Esophagus muscularis mucosa (tissue), 3 donors: ENCODE measurements around the gene CACYBP.

Source experiments
- POLR2A ChIP-seq: fragments of 450-650 bp; IDR thresholded peaks from one replicate; pipeline ENCODE4 v1.6.1; 2017; ENCODE audit warnings: antibody characterized with exemption, moderate library complexity, mild to moderate bottlenecking, low read depth
- POLR2AphosphoS5 ChIP-seq, 2 donors: sonication (generic); formaldehyde crosslinking; IDR thresholded peaks; one replicate each; pipeline ENCODE4 v1.6.1; 2017; ENCODE audit warnings: antibody characterized with exemption in 2 of 2
- TF ChIP-seq, protein P1 (sequence below), 3 experiments: fragments of 200-600 bp in 2 of 3; fragments of 450-650 bp in 1 of 3; sonication (generic) in 2 of 3; IDR thresholded peaks; one replicate each; pipeline ENCODE4 v1.5.1; 2017 to 2019; ENCODE audit warnings: antibody characterized with exemption in 3 of 3, mild to moderate bottlenecking in 2 of 3, moderate library complexity in 1 of 3

DNA sequence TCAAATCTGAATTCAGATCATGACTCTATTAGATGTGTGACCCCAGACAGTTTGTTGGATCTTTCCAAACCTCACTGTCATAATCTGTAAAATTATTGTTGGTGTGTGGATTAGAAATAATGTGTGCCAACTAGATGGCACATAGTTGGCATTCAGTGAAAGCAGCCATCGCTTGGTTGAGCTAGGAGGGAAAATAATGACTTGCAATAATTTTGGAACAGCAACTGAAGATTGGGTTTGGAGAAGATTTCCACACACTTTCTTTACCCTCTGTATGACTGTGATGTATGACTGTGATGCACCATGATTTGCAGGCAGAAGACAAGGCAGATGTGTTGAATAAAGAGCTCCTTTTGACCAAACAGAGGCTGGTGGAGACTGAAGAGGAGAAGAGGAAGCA is 24.0 kb upstream of the CACYBP start:
- TF ChIP-seq, protein P1, sequence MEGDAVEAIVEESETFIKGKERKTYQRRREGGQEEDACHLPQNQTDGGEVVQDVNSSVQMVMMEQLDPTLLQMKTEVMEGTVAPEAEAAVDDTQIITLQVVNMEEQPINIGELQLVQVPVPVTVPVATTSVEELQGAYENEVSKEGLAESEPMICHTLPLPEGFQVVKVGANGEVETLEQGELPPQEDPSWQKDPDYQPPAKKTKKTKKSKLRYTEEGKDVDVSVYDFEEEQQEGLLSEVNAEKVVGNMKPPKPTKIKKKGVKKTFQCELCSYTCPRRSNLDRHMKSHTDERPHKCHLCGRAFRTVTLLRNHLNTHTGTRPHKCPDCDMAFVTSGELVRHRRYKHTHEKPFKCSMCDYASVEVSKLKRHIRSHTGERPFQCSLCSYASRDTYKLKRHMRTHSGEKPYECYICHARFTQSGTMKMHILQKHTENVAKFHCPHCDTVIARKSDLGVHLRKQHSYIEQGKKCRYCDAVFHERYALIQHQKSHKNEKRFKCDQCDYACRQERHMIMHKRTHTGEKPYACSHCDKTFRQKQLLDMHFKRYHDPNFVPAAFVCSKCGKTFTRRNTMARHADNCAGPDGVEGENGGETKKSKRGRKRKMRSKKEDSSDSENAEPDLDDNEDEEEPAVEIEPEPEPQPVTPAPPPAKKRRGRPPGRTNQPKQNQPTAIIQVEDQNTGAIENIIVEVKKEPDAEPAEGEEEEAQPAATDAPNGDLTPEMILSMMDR (IDR thresholded peaks at IDR 0.05), result no peak
- TF ChIP-seq POLR2A (no peak), POLR2AphosphoS5 (IDR thresholded peaks at IDR 0.05) (no peak)
